ENCODE data around the gene STK24.

DNA sequence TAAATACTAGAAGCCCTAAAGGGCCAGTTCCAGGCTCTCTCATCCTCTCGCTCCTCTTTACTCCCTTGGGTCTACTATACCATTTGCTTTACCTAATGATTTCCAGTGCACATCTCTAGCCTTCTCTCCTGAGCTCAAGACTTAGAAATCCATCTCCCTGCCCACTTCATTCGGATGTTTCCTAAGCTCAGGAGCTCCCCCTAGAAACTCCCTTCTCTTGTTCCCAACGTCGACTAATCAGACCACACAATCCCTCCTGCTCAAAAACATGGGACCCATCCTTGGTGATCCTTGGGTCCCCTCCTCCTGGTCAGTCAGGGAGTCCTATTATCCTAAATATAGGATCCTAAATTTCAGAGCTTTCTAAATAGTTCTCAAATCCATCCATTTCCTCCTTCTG is 21.1 kb upstream of the STK24 start:
- TF ChIP-seq, protein P1, sequence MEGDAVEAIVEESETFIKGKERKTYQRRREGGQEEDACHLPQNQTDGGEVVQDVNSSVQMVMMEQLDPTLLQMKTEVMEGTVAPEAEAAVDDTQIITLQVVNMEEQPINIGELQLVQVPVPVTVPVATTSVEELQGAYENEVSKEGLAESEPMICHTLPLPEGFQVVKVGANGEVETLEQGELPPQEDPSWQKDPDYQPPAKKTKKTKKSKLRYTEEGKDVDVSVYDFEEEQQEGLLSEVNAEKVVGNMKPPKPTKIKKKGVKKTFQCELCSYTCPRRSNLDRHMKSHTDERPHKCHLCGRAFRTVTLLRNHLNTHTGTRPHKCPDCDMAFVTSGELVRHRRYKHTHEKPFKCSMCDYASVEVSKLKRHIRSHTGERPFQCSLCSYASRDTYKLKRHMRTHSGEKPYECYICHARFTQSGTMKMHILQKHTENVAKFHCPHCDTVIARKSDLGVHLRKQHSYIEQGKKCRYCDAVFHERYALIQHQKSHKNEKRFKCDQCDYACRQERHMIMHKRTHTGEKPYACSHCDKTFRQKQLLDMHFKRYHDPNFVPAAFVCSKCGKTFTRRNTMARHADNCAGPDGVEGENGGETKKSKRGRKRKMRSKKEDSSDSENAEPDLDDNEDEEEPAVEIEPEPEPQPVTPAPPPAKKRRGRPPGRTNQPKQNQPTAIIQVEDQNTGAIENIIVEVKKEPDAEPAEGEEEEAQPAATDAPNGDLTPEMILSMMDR (IDR thresholded peaks at IDR 0.05): no peak; the same call in 1 of the 2 replicates
- TF ChIP-seq JUND (IDR thresholded peaks at IDR 0.05) (no peak), POLR2AphosphoS5 (IDR thresholded peaks at IDR 0.05; ENCODE audit: low read depth, low read length) (no peak), RAD21 (IDR thresholded peaks at IDR 0.05; ENCODE audit: low read length) (peak; percentile 35; the same call in 1 of the 2 replicates), TCF12 (IDR thresholded peaks at IDR 0.05) (no peak)
- TF ChIP-seq, protein P2, sequence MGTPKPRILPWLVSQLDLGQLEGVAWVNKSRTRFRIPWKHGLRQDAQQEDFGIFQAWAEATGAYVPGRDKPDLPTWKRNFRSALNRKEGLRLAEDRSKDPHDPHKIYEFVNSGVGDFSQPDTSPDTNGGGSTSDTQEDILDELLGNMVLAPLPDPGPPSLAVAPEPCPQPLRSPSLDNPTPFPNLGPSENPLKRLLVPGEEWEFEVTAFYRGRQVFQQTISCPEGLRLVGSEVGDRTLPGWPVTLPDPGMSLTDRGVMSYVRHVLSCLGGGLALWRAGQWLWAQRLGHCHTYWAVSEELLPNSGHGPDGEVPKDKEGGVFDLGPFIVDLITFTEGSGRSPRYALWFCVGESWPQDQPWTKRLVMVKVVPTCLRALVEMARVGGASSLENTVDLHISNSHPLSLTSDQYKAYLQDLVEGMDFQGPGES (IDR thresholded peaks at IDR 0.05; ENCODE audit: low read depth, low read length): no peak
- TF ChIP-seq, protein P3, sequence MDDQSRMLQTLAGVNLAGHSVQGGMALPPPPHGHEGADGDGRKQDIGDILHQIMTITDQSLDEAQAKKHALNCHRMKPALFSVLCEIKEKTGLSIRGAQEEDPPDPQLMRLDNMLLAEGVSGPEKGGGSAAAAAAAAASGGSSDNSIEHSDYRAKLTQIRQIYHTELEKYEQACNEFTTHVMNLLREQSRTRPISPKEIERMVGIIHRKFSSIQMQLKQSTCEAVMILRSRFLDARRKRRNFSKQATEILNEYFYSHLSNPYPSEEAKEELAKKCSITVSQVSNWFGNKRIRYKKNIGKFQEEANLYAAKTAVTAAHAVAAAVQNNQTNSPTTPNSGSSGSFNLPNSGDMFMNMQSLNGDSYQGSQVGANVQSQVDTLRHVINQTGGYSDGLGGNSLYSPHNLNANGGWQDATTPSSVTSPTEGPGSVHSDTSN (IDR thresholded peaks at IDR 0.05): no peak
